GM12873 (cell line): ENCODE results near the gene POR.
A peak's percentile ranks its signal among the peaks of the same experiment; 100 is the strongest.

Experiments
- CTCF ChIP-seq: IDR thresholded peaks from 2 replicates; pipeline ENCODE4 v1.5.1; 2012; ENCODE audit warnings: low read depth, mild to moderate bottlenecking, moderate library complexity, low read length, control low read depth; ENCODE audit not compliant: insufficient read depth; ENCODE audit errors: missing control alignments

POR gene

GRCh38 chr7:75955331-75955955 lies 40.5 kb downstream of the POR start:
- TF ChIP-seq CTCF = no peak

DNA sequence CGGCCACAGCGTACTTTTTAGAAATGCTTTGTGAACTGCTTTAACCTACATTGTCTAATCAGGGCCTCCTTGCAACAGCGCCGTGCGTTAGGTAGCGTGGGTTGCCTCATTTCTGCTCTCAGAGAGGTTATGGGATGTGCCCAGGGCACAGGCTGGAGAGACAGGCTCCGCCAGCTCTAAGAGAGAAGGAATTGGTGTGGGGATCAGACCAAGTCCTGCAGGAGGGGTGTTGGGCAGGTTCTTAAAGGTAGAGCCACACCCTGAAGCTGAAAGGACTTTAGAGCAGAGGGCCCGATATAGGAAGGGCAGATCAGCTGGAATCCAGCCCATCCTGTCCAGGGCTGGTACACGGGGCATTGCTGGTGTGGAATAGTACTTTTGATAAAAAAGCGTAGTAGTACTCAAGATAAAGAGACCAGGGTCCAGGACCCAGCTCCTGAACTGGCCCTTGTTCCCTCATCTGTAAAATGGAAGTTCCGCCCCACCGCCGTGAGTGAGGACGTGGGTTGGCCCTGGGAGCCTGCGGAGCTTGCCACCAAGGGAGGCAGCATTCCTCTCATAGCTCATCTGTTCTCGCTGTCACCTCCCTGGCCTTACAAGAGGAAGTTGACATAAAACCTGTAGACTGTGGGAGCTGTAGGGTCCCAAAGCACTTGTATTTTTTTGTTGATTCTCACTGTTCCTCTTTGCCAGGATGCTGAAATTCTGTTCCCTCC lies 42.2 kb downstream of the POR start:
- TF ChIP-seq CTCF = no peak

GRCh38 chr7:75958802-75959543 lies 44.0 kb downstream of the POR start:
- no peak for TF ChIP-seq CTCF

- no peak for TF ChIP-seq CTCF
Measured at GRCh38 chr7:75960372-75960771, 45.4 kb downstream of the POR start.

DNA sequence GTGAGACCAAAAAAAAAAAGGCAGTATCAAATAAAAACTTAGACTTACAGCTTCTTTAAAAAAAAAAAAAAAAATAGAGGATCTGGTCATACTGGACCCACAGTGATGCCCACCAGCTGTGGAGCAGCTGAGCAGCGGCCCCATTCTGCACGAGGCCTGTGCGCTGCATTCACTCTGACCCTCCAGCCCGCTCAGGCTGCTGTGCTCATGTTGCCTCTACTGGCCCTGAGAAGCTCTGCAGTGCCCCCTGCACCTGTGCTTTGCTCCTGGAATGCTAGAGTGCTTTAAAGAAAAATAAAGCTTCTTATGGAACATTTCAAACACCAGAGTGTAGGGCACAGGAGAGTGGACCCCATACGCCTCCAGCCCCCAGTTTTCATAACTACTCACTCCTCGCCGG lies 46.3 kb downstream of the POR start:
- peak; percentile 23 for TF ChIP-seq CTCF

DNA sequence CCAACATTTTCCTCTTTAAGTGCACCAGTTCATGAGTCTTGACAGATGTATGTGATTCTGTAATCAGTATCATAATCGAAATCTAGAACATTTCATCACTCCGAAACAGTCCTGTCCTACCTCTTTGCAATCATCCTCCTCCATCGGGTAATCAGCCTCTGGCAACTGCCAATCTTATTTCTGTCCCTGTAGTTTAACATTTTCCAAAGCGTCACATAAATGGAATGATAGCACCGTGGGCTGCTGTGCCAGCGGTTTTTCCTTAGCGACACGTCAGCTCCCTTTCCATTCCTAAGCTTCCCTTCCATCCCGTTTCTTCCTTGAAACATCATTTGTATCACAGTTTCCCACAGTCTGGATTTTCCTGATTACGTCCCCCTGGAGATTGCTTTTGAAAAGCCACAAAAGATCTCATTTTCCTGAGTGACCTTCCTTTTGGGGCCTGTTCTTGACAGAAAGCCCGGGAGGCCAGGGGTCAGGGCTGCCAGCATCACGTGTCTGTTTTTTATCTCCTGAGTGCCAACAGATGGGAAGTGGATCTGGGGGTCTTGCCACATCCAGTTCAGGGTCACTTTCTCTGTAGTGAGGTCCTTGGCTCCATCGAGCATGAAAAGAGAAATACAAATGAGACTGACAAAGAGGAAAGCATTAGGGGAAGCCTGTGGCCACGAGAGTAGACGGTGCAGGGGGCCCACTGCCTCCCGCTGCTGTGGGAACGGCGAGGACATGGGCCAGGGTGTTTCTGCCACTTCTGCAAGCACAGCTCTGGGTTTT lies 47.8 kb downstream of the POR start:
- no peak for TF ChIP-seq CTCF
